ENCODE measurements around the gene COTL1. TPM values are rescaled to one million over a fixed set of nuclear protein-coding genes. Genes with fewer than 3 reads are reported as not detected.

The COTL1 gene
- total and polyA plus RNA-seq, 2 of the 13 experiments (the other 11 are each of a cell fraction or from before 2014, with no cell fraction given) = 8.7 to 16.9 TPM

- H3K27me3 ChIP-seq (ENCODE audit: control insufficient read depth in 1 of 2, insufficient read depth in 2 of 2, low read length in 2 of 2) = no peaks in the 10 kb centered on the region
- TF ChIP-seq, protein P1, sequence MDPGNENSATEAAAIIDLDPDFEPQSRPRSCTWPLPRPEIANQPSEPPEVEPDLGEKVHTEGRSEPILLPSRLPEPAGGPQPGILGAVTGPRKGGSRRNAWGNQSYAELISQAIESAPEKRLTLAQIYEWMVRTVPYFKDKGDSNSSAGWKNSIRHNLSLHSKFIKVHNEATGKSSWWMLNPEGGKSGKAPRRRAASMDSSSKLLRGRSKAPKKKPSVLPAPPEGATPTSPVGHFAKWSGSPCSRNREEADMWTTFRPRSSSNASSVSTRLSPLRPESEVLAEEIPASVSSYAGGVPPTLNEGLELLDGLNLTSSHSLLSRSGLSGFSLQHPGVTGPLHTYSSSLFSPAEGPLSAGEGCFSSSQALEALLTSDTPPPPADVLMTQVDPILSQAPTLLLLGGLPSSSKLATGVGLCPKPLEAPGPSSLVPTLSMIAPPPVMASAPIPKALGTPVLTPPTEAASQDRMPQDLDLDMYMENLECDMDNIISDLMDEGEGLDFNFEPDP (CRISPR knock-in tag; conservative IDR thresholded peaks at IDR 0.05) = no peak
- TF ChIP-seq, protein P2, sequence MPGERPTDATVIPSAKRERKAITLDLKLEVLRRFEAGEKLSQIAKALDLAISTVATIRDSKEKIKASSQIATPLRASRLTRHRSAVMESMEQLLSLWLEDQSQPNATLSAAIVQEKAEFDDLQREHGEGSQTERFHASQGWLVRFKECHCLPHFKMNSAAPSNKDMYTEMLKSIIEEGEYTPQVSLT (CRISPR knock-in tag; IDR thresholded peaks at IDR 0.05; ENCODE audit: borderline replicate concordance, low read depth) = no peak
- TF ChIP-seq MLLT10 (CRISPR knock-in tag; IDR thresholded peaks at IDR 0.05) (no peak), CBFB (CRISPR knock-in tag; IDR thresholded peaks at IDR 0.05) (no peak), NR2F6 (IDR thresholded peaks at IDR 0.05) (no peak), NR2F6 (CRISPR knock-in tag; IDR thresholded peaks at IDR 0.05) (no peak), CENPX (CRISPR knock-in tag; IDR thresholded peaks at IDR 0.05) (no peak), TAF1 (CRISPR knock-in tag; IDR thresholded peaks at IDR 0.05) (no peak), ATM (IDR thresholded peaks at IDR 0.05; ENCODE audit: borderline replicate concordance) (no peak)
- H3K4me3 ChIP-seq (replicated peaks in 1 of 3; ENCODE audit: insufficient read depth in 1 of 3, low read depth in 2 of 3, low read length in 3 of 3) = no peak overlapping the region
- H3K36me3 ChIP-seq (replicated peaks in 1 of 2; ENCODE audit: control insufficient read depth in 1 of 2, insufficient read depth in 2 of 2, low read length in 2 of 2) = no peaks in the 10 kb centered on the region; a peak in 1 of 5 replicates
- no peak overlapping the region for H3K9ac ChIP-seq (ENCODE audit: insufficient read depth, low read depth, low read length)
- ChIA-PET POLR2A (no interaction called here), CTCF (ENCODE audit: low intra/inter-chr PET ratio, low total read pairs) (no interaction called here)
- in situ Hi-C loops (cut with HindIII; ENCODE audit: extremely low pct_ligation_motif_present, low pct_unique_long_range_greater_than_20kb) = no loop called here
- ATAC-seq = no peak
- intact Hi-C loops (cut with micrococcal nuclease; ENCODE audit: unreplicated experiment) = no loop called here
- H4K20me1 ChIP-seq (ENCODE audit: insufficient read depth, low read length) = no peaks in the 10 kb centered on the region
- H3K4me1 ChIP-seq (ENCODE audit: insufficient read depth, low read length) = peaks cover 22% of the 10 kb centered on the region
- H3K27ac ChIP-seq (ENCODE audit: extremely low read length, insufficient read depth, low read length) = no peak overlapping the region
- no peaks in the 10 kb centered on the region for H3K79me2 ChIP-seq (ENCODE audit: insufficient read depth, low read length)
- whole genome bisulfite sequencing (ENCODE audit: low lambda C conversion rate) = 93% methylated on average over 11 of the region's 11 CpGs
- H3K4me2 ChIP-seq (ENCODE audit: low read depth, low read length) = no peak overlapping the region
- FAIRE-seq = no peak
- BruUV-seq (replicated peaks) = no TSS peak
- no peaks in the 10 kb centered on the region for H3K9me3 ChIP-seq (ENCODE audit: low read length)
- DNase-seq (ENCODE audit: low spot score) = no peak
- H2AFZ ChIP-seq (ENCODE audit: low read length) = no peak overlapping the region
These were observed 37.9 kb downstream of the COTL1 start for GRCh38 chr16:84579936-84580335.
